ENCODE measurements around the gene TMX2. TPM values are rescaled to one million over a fixed set of nuclear protein-coding genes. Genes with fewer than 3 reads are reported as not detected.
A peak's percentile ranks its signal among the peaks of the same experiment; 100 is the strongest.
"Not testable (repeated sequence)": the region's sequence is repeated elsewhere in the genome, so short reads cannot be mapped to it uniquely, and the experiment has no call there.

TMX2 gene
- total RNA-seq, 5 donors from 2014 or later (not counting 1 experiment from before 2014, with no cell fraction given), result 34.5 to 55.9 (median 51.2) TPM

GRCh38 chr11:57705432-57705831 is 7.0 kb upstream of the TMX2 start:
- H3K4me1 ChIP-seq (ENCODE audit: control insufficient read depth in 1 of 2, extremely low read depth in 1 of 2, insufficient read depth in 2 of 2, low read length in 2 of 2); H3K27me3 Mint-ChIP-seq; H3K9me3 ChIP-seq; H3K4me3 ChIP-seq (ENCODE audit: control insufficient read depth in 1 of 2, extremely low read depth in 1 of 2, low read length in 1 of 2); DNase-seq; H3K9me3 Mint-ChIP-seq; H3K27me3 ChIP-seq (replicated peaks in 1 of 2; ENCODE audit: control insufficient read depth in 2 of 2, extremely low read depth in 1 of 2, insufficient read depth in 2 of 2, low read length in 1 of 2); H3K4me3 Mint-ChIP-seq; ATAC-seq (replicated peaks in 1 of 4); H3K27ac ChIP-seq (ENCODE audit: low read length); CTCF ChIA-PET: not testable (repeated sequence)
- peaks cover 26% of the 10 kb centered on the region for H3K36me3 Mint-ChIP-seq
- H3K27ac Mint-ChIP-seq, result peak overlapping the region in 1 of 2 donors; percentile 58
- peaks cover 8 to 32% of the 10 kb centered on the region in 2 donors for H3K36me3 ChIP-seq (ENCODE audit: control insufficient read depth in 2 of 2, extremely low read depth in 1 of 2, insufficient read depth in 1 of 2, low read length in 1 of 2)
- H3K4me1 Mint-ChIP-seq, result peaks cover 13 to 18% (median 13%) of the 10 kb centered on the region in 3 donors
- WGBS (ENCODE audit: insufficient coverage), result no CpG with 5 or more reads among the region's 8 CpGs
- POLR2A ChIA-PET, result interaction anchor here in 1 of 2 donors (1.7 kb wide), 1 partner anchor 9 kb away, joined by 7 read pairs; no protein-coding TSS in a partner anchor

- peaks cover 13% of the 10 kb centered on the region for H3K36me3 Mint-ChIP-seq
Measured at GRCh38 chr11:57709802-57710367, 2.5 kb upstream of the TMX2 start.

GRCh38 chr11:57711414-57712255 is 758 bp upstream of the TMX2 start, which contains the start of gene MED19:
Gene MED19, minus strand, starts transcription at chr11:57712215. Its CDS starts 36 bp downstream, at chr11:57712179.
- DNase-seq (peak; percentile 54 to 86 (median 65)), ATAC-seq (replicated peaks in 1 of 4) (peak; percentile 39 to 52 (median 42))
- H3K9me3 ChIP-seq, result no peaks in the 10 kb centered on the region
- 12% methylated on average over 44 of the region's 51 CpGs for WGBS (ENCODE audit: insufficient coverage)
- H3K9me3 Mint-ChIP-seq, result no peaks in the 10 kb centered on the region
- H3K4me3 ChIP-seq (ENCODE audit: control insufficient read depth in 1 of 2, extremely low read depth in 1 of 2, low read length in 1 of 2), result peak within 1 kb of the TSS; percentile 90 to 94
- peak within 1 kb of the TSS; percentile 89 to 90 for H3K27ac Mint-ChIP-seq
- no peaks in the 10 kb centered on the region for H3K36me3 ChIP-seq (ENCODE audit: control insufficient read depth in 2 of 2, extremely low read depth in 1 of 2, insufficient read depth in 1 of 2, low read length in 1 of 2)
- H3K4me3 Mint-ChIP-seq, result peak within 1 kb of the TSS; percentile 89 to 97 (median 95)
- H3K27ac ChIP-seq (ENCODE audit: low read length), result peak within 1 kb of the TSS; percentile 77
- ChIA-PET CTCF (interaction anchor here in 1 of 2 donors (0.6 to 2.9 kb wide), 10 partner anchors 33 to 1920 kb away, joined by 4 to 29 read pairs (median 4); partner anchors contain the start of gene OSBP), POLR2A (interaction anchor here (0.6 to 1.0 kb wide), 9 partner anchors 12 to 808 kb away, joined by 3 to 9 read pairs (median 4); partner anchors contain the start of gene SELENOH (in 2 of the 2))
- H3K36me3 Mint-ChIP-seq, result peaks cover 11% of the 10 kb centered on the region
- H3K27me3 Mint-ChIP-seq, result no peaks in the 10 kb centered on the region
- H3K4me1 ChIP-seq (ENCODE audit: control insufficient read depth in 1 of 2, extremely low read depth in 1 of 2, insufficient read depth in 2 of 2, low read length in 2 of 2), result peaks cover 19 to 32% of the 10 kb centered on the region in 2 experiments
- no peaks in the 10 kb centered on the region for H3K27me3 ChIP-seq (replicated peaks in 1 of 2; ENCODE audit: control insufficient read depth in 2 of 2, extremely low read depth in 1 of 2, insufficient read depth in 2 of 2, low read length in 1 of 2)
- peaks cover 47 to 50% (median 49%) of the 10 kb centered on the region in 3 donors for H3K4me1 Mint-ChIP-seq

More at GRCh38 chr11:57709802-57710367, 2.5 kb upstream of the TMX2 start:
- CTCF ChIA-PET, result interaction anchor here (0.8 to 2.9 kb wide), 2 partner anchors 36 to 91 kb away, joined by 6 to 29 read pairs; no protein-coding TSS in a partner anchor
- no peak overlapping the region for H3K4me3 ChIP-seq (ENCODE audit: control insufficient read depth in 1 of 2, extremely low read depth in 1 of 2, low read length in 1 of 2)
- Mint-ChIP-seq H3K4me1 (peaks cover 47 to 50% (median 49%) of the 10 kb centered on the region in 3 donors), H3K4me3 (peak overlapping the region in 1 of 3 donors; percentile 38), H3K9me3 (no peaks in the 10 kb centered on the region), H3K27ac (peak overlapping the region in 1 of 2 donors; percentile 16), H3K27me3 (no peaks in the 10 kb centered on the region)
- no peak overlapping the region for H3K27ac ChIP-seq (ENCODE audit: low read length)
- DNase-seq (no peak), ATAC-seq (replicated peaks in 1 of 4) (no peak)
- H3K27me3 ChIP-seq (replicated peaks in 1 of 2; ENCODE audit: control insufficient read depth in 2 of 2, extremely low read depth in 1 of 2, insufficient read depth in 2 of 2, low read length in 1 of 2), result no peaks in the 10 kb centered on the region
- no peaks in the 10 kb centered on the region for H3K9me3 ChIP-seq
- POLR2A ChIA-PET, result interaction anchor here (0.5 to 0.7 kb wide), 3 partner anchors 12 to 181 kb away, joined by 3 to 8 read pairs (median 3); partner anchors contain the start of gene UBE2L6 (in 1 of the 2)
- H3K4me1 ChIP-seq (ENCODE audit: control insufficient read depth in 1 of 2, extremely low read depth in 1 of 2, insufficient read depth in 2 of 2, low read length in 2 of 2), result peaks cover 19 to 28% of the 10 kb centered on the region in 2 experiments
- peaks cover 0 to 2% of the 10 kb centered on the region in 2 donors for H3K36me3 ChIP-seq (ENCODE audit: control insufficient read depth in 2 of 2, extremely low read depth in 1 of 2, insufficient read depth in 1 of 2, low read length in 1 of 2)
- 95% methylated on average over 3 of the region's 5 CpGs for WGBS (ENCODE audit: insufficient coverage)

DNA sequence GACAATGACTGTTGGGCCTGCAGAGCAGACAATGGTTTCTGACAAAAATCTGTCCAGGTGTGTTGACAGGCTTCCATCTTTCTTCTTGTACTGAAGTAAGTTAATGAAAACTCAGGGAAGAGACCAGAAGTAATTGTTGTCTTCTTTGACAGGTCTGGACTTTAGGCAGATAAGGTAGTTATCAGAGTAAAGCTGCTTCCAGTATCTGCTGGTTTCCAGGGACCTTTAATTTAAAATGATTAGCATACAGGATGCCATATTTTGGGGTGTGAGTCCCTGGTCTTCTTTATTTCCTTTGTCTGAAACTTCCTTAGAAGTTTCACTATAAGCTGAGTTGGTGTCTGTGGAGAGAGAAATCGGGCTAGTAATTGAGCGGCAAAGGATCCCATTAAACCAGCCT is 1.4 kb downstream of the TMX2 start:
- CTCF ChIA-PET, result interaction anchor here (0.9 to 2.2 kb wide), 5 partner anchors 11 to 256 kb away, joined by 3 to 11 read pairs (median 3); partner anchors contain the start of gene UBE2L6 (in 1 of the 2)
- DNase-seq, result no peak
- no CpG with 5 or more reads among the region's 2 CpGs for WGBS (ENCODE audit: insufficient coverage)
- peak overlapping the region; percentile 89 to 97 (median 95) for H3K4me3 Mint-ChIP-seq
- Histone ChIP-seq H3K27me3 (replicated peaks in 1 of 2; ENCODE audit: control insufficient read depth in 2 of 2, extremely low read depth in 1 of 2, insufficient read depth in 2 of 2, low read length in 1 of 2) (no peaks in the 10 kb centered on the region), H3K36me3 (ENCODE audit: control insufficient read depth in 2 of 2, extremely low read depth in 1 of 2, insufficient read depth in 1 of 2, low read length in 1 of 2) (no peaks in the 10 kb centered on the region), H3K27ac (ENCODE audit: low read length) (no peak overlapping the region), H3K4me3 (ENCODE audit: control insufficient read depth in 1 of 2, extremely low read depth in 1 of 2, low read length in 1 of 2) (no peak overlapping the region), H3K4me1 (ENCODE audit: control insufficient read depth in 1 of 2, extremely low read depth in 1 of 2, insufficient read depth in 2 of 2, low read length in 2 of 2) (peaks cover 19 to 32% of the 10 kb centered on the region in 2 experiments), H3K9me3 (no peaks in the 10 kb centered on the region)
- H3K4me1 Mint-ChIP-seq, result peaks cover 41 to 46% (median 45%) of the 10 kb centered on the region in 3 donors
- POLR2A ChIA-PET, result interaction anchor here (0.6 to 0.9 kb wide), 3 partner anchors 8 to 256 kb away, joined by 3 to 7 read pairs (median 3); no protein-coding TSS in a partner anchor
- no peaks in the 10 kb centered on the region for H3K27me3 Mint-ChIP-seq
- peaks cover 8% of the 10 kb centered on the region for H3K36me3 Mint-ChIP-seq
- no peaks in the 10 kb centered on the region for H3K9me3 Mint-ChIP-seq
- ATAC-seq (replicated peaks in 1 of 4), result no peak
- peak overlapping the region; percentile 4 to 89 for H3K27ac Mint-ChIP-seq

GRCh38 chr11:57716726-57717125 is 4.3 kb downstream of the TMX2 start:
- H3K4me3 Mint-ChIP-seq; H3K27ac ChIP-seq (ENCODE audit: low read length); H3K4me3 ChIP-seq (ENCODE audit: control insufficient read depth in 1 of 2, extremely low read depth in 1 of 2, low read length in 1 of 2); CTCF ChIA-PET; H3K27me3 Mint-ChIP-seq; H3K36me3 ChIP-seq (ENCODE audit: control insufficient read depth in 2 of 2, extremely low read depth in 1 of 2, insufficient read depth in 1 of 2, low read length in 1 of 2); POLR2A ChIA-PET; H3K27ac Mint-ChIP-seq; ATAC-seq (replicated peaks in 1 of 4); DNase-seq; H3K27me3 ChIP-seq (replicated peaks in 1 of 2; ENCODE audit: control insufficient read depth in 2 of 2, extremely low read depth in 1 of 2, insufficient read depth in 2 of 2, low read length in 1 of 2); H3K9me3 ChIP-seq; H3K36me3 Mint-ChIP-seq; H3K9me3 Mint-ChIP-seq: not testable (repeated sequence)
- peaks cover 23 to 30% (median 28%) of the 10 kb centered on the region in 3 donors for H3K4me1 Mint-ChIP-seq
- WGBS (ENCODE audit: insufficient coverage), result no CpG with 5 or more reads among the region's 34 CpGs
- H3K4me1 ChIP-seq (ENCODE audit: control insufficient read depth in 1 of 2, extremely low read depth in 1 of 2, insufficient read depth in 2 of 2, low read length in 2 of 2), result peaks cover 15 to 20% of the 10 kb centered on the region in 2 experiments

DNA sequence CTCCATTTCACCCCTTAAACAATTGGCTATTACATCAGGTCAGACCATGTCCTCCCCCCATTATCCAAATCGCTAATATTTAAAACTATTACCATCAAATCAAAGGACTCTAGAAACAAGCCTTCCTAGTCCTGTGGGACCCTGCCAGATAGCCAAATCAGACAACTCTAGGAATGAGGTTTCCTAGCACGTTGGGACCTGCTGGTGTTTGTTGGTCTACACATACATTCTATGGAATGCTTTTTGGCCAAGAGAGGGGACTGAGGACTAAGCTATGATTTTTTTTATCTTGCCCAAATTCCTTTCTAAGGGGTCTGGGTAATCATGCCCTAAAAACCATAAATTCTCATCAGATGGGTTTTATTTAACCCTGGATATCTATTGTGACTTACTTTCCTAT is 14.8 kb downstream of the TMX2 start:
- H3K27ac Mint-ChIP-seq, result peak overlapping the region in 1 of 2 donors; percentile 58
- H3K4me1 Mint-ChIP-seq, result peaks cover 10 to 19% (median 12%) of the 10 kb centered on the region in 3 donors
- H3K9me3 ChIP-seq, result no peaks in the 10 kb centered on the region
- POLR2A ChIA-PET, result interaction anchor here in 1 of 2 donors (0.6 kb wide), 1 partner anchor 72 kb away, joined by 8 read pairs; no protein-coding TSS in a partner anchor
- no peak overlapping the region for H3K4me3 Mint-ChIP-seq
- no peaks in the 10 kb centered on the region for H3K4me1 ChIP-seq (ENCODE audit: control insufficient read depth in 1 of 2, extremely low read depth in 1 of 2, insufficient read depth in 2 of 2, low read length in 2 of 2)
- no peak overlapping the region for H3K4me3 ChIP-seq (ENCODE audit: control insufficient read depth in 1 of 2, extremely low read depth in 1 of 2, low read length in 1 of 2)
- CTCF ChIA-PET, result no interaction called here
- H3K27me3 Mint-ChIP-seq, result no peaks in the 10 kb centered on the region
- no peaks in the 10 kb centered on the region for H3K9me3 Mint-ChIP-seq
- H3K27ac ChIP-seq (ENCODE audit: low read length), result no peak overlapping the region
- H3K36me3 ChIP-seq (ENCODE audit: control insufficient read depth in 2 of 2, extremely low read depth in 1 of 2, insufficient read depth in 1 of 2, low read length in 1 of 2), result no peaks in the 10 kb centered on the region
- WGBS (ENCODE audit: insufficient coverage), result no CpG with 5 or more reads among the region's 2 CpGs
- ATAC-seq (replicated peaks in 1 of 4), result no peak
- no peaks in the 10 kb centered on the region for H3K36me3 Mint-ChIP-seq
- H3K27me3 ChIP-seq (replicated peaks in 1 of 2; ENCODE audit: control insufficient read depth in 2 of 2, extremely low read depth in 1 of 2, insufficient read depth in 2 of 2, low read length in 1 of 2), result no peaks in the 10 kb centered on the region
- DNase-seq, result no peak
